SK-N-SH (cell line): ENCODE results near the gene MBP. TPM values are rescaled to one million over a fixed set of nuclear protein-coding genes. Genes with fewer than 3 reads are reported as not detected.

Experiments
- CTCF ChIA-PET: fragments of 300-600, 350-600 bp; formaldehyde crosslinking; extraction: SDS; loops from one replicate; lab custom pipeline; 2021; lab: Yijun Ruan, JAX
- POLR2A ChIA-PET: fragments of 350-600 bp; sonication (Branson Sonifier 250); formaldehyde crosslinking; extraction: SDS; loops from one replicate; lab custom pipeline; 2020; ENCODE audit warnings: antibody characterized with exemption, inconsistent platforms; lab: Yijun Ruan, JAX
- DNase-seq: peaks from one replicate; pipeline ENCODE4 v3.0.0; 2012
- H2AFZ ChIP-seq: fragments of 200-600 bp; sonication (generic); 2 replicates; pipeline ENCODE4 v1.8.1; 2016; ENCODE audit warnings: antibody characterized with exemption, mild to moderate bottlenecking, low read depth
- H3F3A ChIP-seq: fragments of 200-600 bp; sonication (generic); replicated peaks from 2 replicates; pipeline ENCODE3; 2016; ENCODE audit warnings: antibody characterized with exemption, mild to moderate bottlenecking; ENCODE audit not compliant: insufficient read depth
- H3K27ac ChIP-seq, 2 experiments: fragments of 200-500 bp in 1 of 2; fragments of 200-600 bp in 1 of 2; sonication (Bioruptor generic) in 1 of 2; sonication (generic), shearing (Covaris generic) in 1 of 2; 2 replicates each; pipeline versions ENCODE4 v1.5.1 to v1.6.1; 2014 to 2016; ENCODE audit warnings: low read depth in 2 of 2, inconsistent platforms in 1 of 2, low read length in 1 of 2, mild to moderate bottlenecking in 1 of 2, mixed read lengths in 1 of 2
- H3K27me3 ChIP-seq: fragments of 200-600 bp; sonication (generic), shearing (Covaris generic); 2 replicates; pipeline ENCODE4 v1.6.1; 2016; ENCODE audit warnings: mixed run types; ENCODE audit not compliant: insufficient read depth
- H3K36me3 ChIP-seq, 2 experiments: fragments of 200-500 bp in 1 of 2; fragments of 200-600 bp in 1 of 2; sonication (Bioruptor generic) in 1 of 2; sonication (generic) in 1 of 2; replicated peaks in 1 of 2; 2 replicates each; pipeline versions ENCODE3 to v1.5.1; 2014 to 2016; ENCODE audit warnings: low read length in 1 of 2, mild to moderate bottlenecking in 1 of 2; ENCODE audit not compliant: insufficient read depth in 2 of 2, control insufficient read depth in 1 of 2
- H3K4me1 ChIP-seq, 2 experiments: fragments of 200-500 bp in 1 of 2; fragments of 200-600 bp in 1 of 2; sonication (Bioruptor generic) in 1 of 2; sonication (generic), shearing (Covaris generic) in 1 of 2; 2 replicates each; pipeline versions ENCODE4 v1.5.1 to v1.6.1; 2014 to 2016; ENCODE audit warnings: low read depth in 1 of 2, low read length in 1 of 2, mixed run types in 1 of 2; ENCODE audit not compliant: insufficient read depth in 2 of 2, control insufficient read depth in 1 of 2
- H3K4me2 ChIP-seq: fragments of 200-600 bp; sonication (generic), shearing (Covaris generic); 2 replicates; pipeline ENCODE4 v1.6.1; 2017; ENCODE audit warnings: mixed run types
- H3K4me3 ChIP-seq, 2 experiments: fragments of 200-500 bp in 1 of 2; fragments of 200-600 bp in 1 of 2; sonication (Bioruptor generic) in 1 of 2; sonication (generic), shearing (Covaris generic) in 1 of 2; 2 replicates each; pipeline versions ENCODE4 v1.5.1 to v1.8.1; 2014 to 2016; ENCODE audit warnings: low read depth in 2 of 2, inconsistent platforms in 1 of 2, low read length in 1 of 2, mild to moderate bottlenecking in 1 of 2, mixed read lengths in 1 of 2, moderate library complexity in 1 of 2
- H3K79me2 ChIP-seq: fragments of 200-600 bp; sonication (generic); 2 replicates; pipeline ENCODE4 v1.8.1; 2017; ENCODE audit warnings: mild to moderate bottlenecking; ENCODE audit not compliant: insufficient read depth
- H3K9ac ChIP-seq: fragments of 200-600 bp; sonication (generic); 2 replicates; pipeline ENCODE4 v1.6.1; 2017; ENCODE audit warnings: mixed run types
- H3K9me2 ChIP-seq: fragments of 200-600 bp; sonication (generic); 2 replicates; pipeline ENCODE4 v1.6.1; 2017; ENCODE audit warnings: mixed run types
- H3K9me3 ChIP-seq: fragments of 200-600 bp; sonication (generic); 2 replicates; pipeline ENCODE4 v1.6.1; 2017; ENCODE audit warnings: mixed run types, mild to moderate bottlenecking, moderate library complexity
- H4K20me1 ChIP-seq: fragments of 200-600 bp; sonication (generic); 2 replicates; pipeline ENCODE4 v1.6.1; 2017; ENCODE audit warnings: mild to moderate bottlenecking, mixed run types; ENCODE audit not compliant: insufficient read depth
- EZH2phosphoT487 ChIP-seq: fragments of 200-600 bp; sonication (generic); IDR thresholded peaks from 2 replicates; pipeline ENCODE4 v1.6.1; 2017; ENCODE audit warnings: low read depth, mixed run types, mild to moderate bottlenecking, antibody characterized with exemption, moderate library complexity, borderline replicate concordance
- FOSL2 ChIP-seq: IDR thresholded peaks from 2 replicates; pipeline ENCODE4 v1.4.0; 2012; ENCODE audit warnings: low read depth, mild to moderate bottlenecking, moderate library complexity, borderline replicate concordance
- FOXM1 ChIP-seq: IDR thresholded peaks from 2 replicates; pipeline ENCODE4 v1.4.0; 2012; ENCODE audit warnings: low read depth, mild to moderate bottlenecking
- GABPA ChIP-seq: IDR thresholded peaks from 2 replicates; pipeline ENCODE4 v1.4.0; 2012; ENCODE audit warnings: low read depth, mild to moderate bottlenecking
- GATA2 ChIP-seq: sonication (generic); formaldehyde crosslinking; IDR thresholded peaks from 2 replicates; pipeline ENCODE4 v1.5.0; 2020; ENCODE audit warnings: mild to moderate bottlenecking, missing genetic modification reagents
- MEF2A ChIP-seq: IDR thresholded peaks from 2 replicates; pipeline ENCODE4 v1.4.0; 2012; ENCODE audit warnings: low read depth, borderline replicate concordance
- MXI1 ChIP-seq: IDR thresholded peaks from 2 replicates; pipeline ENCODE4 v1.6.1; 2012; ENCODE audit warnings: mild to moderate bottlenecking, low read depth, low read length, improper control_type of control experiment
- NFIC ChIP-seq: IDR thresholded peaks from 2 replicates; pipeline ENCODE4 v1.4.0; 2012; ENCODE audit warnings: borderline replicate concordance
- NRF1 ChIP-seq: IDR thresholded peaks from 2 replicates; pipeline ENCODE4 v1.6.1; 2012; ENCODE audit warnings: low read depth, mild to moderate bottlenecking, low read length
- RAD21 ChIP-seq: IDR thresholded peaks from 2 replicates; pipeline ENCODE4 v1.6.1; 2012; ENCODE audit warnings: mild to moderate bottlenecking, low read length
- RCOR1 ChIP-seq: fragments of 150-350 bp; IDR thresholded peaks from 2 replicates; pipeline ENCODE4 v1.6.1; 2017; ENCODE audit warnings: antibody characterized with exemption, low read length
- SIN3A ChIP-seq: IDR thresholded peaks from 2 replicates; pipeline ENCODE4 v1.6.1; 2012; ENCODE audit warnings: low read depth, mild to moderate bottlenecking, low read length, moderate library complexity, borderline replicate concordance
- SMC3 ChIP-seq: IDR thresholded peaks from 2 replicates; pipeline ENCODE4 v1.6.1; 2012; ENCODE audit warnings: low read depth, low read length, improper control_type of control experiment
- TAF1 ChIP-seq: IDR thresholded peaks from 2 replicates; pipeline ENCODE4 v1.6.1; 2012; ENCODE audit warnings: low read depth, mild to moderate bottlenecking, low read length, moderate library complexity, borderline replicate concordance
- YY1 ChIP-seq: IDR thresholded peaks from 2 replicates; pipeline ENCODE4 v1.4.0; 2012; ENCODE audit warnings: low read depth, mild to moderate bottlenecking
- WGBS: methylation state at CpG from one replicate; pipeline ENCODE4 v1.1.6; 2017; ENCODE audit warnings: low lambda C conversion rate; 5-methylcytosine and 5-hydroxymethylcytosine counted together
- polyA plus RNA-seq, 3 experiments: library from polyadenylated mRNA; depleted of rRNA; stranded (reverse); fragments of >200 nt; gene quantifications; 2 replicates each; pipeline ENCODE4 v1.2.3, GENCODE V29; 2012
- TF ChIP-seq, protein P1 (sequence below): fragments of 150-350 bp; IDR thresholded peaks from 2 replicates; pipeline ENCODE4 v1.6.1; 2017; ENCODE audit warnings: antibody characterized with exemption, low read length, low read depth, borderline replicate concordance
- TF ChIP-seq, protein P2 (sequence below): fragments of 200-600 bp; sonication (generic); IDR thresholded peaks from 2 replicates; pipeline ENCODE4 v1.6.1; 2017; ENCODE audit warnings: antibody characterized with exemption, mild to moderate bottlenecking, moderate library complexity
- TF ChIP-seq, protein P3 (sequence below): IDR thresholded peaks from 2 replicates; pipeline ENCODE4 v1.4.0; 2012; ENCODE audit warnings: low read depth, borderline replicate concordance
- TF ChIP-seq, protein P4 (sequence below): IDR thresholded peaks from 2 replicates; pipeline ENCODE4 v1.4.0; 2012; ENCODE audit warnings: low read depth

The MBP gene
- polyA plus RNA-seq, 1 of the 3 experiments (the other 2 are of a cell fraction) = 1.6 TPM

DNA sequence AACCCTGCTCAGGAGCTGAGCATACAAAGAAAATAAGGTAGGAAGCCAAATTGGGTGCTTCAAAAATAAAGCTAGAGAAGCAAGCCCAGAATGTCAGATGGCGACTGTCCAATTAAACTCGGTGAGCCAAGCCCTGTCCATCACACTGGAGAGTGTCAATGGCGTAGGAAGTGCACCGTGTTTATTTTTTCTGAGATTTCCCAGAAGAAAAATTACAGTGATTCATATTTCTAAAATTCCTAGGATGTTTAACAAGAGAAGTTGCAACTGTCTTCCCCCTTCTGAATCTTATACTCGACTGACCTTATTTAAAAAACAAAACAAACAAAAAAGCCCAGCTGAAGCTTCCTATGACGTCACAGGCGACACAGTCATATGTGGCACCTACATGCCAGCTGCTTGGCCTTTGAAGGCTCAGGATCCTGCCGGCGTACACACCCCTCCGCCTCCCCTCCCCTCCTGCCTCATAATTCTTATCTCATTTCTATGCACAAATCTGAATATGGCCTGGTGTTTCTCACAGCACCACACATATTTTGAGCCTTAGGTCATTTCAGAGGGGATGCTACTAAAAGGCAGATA lies 60.8 kb downstream of the MBP start (continued):
- TF ChIP-seq, protein P1, sequence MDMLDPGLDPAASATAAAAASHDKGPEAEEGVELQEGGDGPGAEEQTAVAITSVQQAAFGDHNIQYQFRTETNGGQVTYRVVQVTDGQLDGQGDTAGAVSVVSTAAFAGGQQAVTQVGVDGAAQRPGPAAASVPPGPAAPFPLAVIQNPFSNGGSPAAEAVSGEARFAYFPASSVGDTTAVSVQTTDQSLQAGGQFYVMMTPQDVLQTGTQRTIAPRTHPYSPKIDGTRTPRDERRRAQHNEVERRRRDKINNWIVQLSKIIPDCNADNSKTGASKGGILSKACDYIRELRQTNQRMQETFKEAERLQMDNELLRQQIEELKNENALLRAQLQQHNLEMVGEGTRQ = no peak
- TF ChIP-seq RAD21 (no peak), NRF1 (no peak), RCOR1 (no peak), EZH2phosphoT487 (no peak), YY1 (no peak)
- TF ChIP-seq, protein P2, sequence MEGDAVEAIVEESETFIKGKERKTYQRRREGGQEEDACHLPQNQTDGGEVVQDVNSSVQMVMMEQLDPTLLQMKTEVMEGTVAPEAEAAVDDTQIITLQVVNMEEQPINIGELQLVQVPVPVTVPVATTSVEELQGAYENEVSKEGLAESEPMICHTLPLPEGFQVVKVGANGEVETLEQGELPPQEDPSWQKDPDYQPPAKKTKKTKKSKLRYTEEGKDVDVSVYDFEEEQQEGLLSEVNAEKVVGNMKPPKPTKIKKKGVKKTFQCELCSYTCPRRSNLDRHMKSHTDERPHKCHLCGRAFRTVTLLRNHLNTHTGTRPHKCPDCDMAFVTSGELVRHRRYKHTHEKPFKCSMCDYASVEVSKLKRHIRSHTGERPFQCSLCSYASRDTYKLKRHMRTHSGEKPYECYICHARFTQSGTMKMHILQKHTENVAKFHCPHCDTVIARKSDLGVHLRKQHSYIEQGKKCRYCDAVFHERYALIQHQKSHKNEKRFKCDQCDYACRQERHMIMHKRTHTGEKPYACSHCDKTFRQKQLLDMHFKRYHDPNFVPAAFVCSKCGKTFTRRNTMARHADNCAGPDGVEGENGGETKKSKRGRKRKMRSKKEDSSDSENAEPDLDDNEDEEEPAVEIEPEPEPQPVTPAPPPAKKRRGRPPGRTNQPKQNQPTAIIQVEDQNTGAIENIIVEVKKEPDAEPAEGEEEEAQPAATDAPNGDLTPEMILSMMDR = no peak

DNA sequence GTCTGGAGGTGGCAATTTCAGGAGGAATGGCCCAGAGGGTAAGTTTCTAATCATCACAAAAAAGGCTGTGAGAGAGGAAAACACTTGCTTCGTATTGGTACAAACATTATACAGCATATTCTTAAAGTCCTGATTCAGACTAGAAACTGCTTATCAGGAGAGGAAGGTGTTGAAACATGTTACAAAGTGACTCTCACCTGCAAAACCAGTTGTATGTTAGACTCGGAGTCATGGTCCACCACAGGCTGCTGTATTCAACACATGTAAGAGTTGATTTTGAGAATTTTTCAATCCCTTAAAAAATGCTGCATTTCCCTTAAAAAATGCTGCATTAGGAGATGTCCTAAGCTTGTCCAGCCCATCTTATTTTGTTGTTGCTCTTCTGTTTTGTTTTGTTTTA lies 61.5 kb downstream of the MBP start:
- H3K4me2 ChIP-seq = peak overlapping the region; percentile 47; the same call in 1 of the 2 replicates
- peaks cover 28% of the 10 kb centered on the region for H3F3A ChIP-seq
- no peaks in the 10 kb centered on the region for H3K9me2 ChIP-seq
- H3K9me3 ChIP-seq = no peaks in the 10 kb centered on the region
- CTCF ChIA-PET = no interaction called here
- no peaks in the 10 kb centered on the region for H4K20me1 ChIP-seq
- H3K4me3 ChIP-seq = no peak overlapping the region
- no peaks in the 10 kb centered on the region for H3K27me3 ChIP-seq
- peaks cover 3 to 28% of the 10 kb centered on the region in 2 experiments for H3K4me1 ChIP-seq
- no peak overlapping the region for H3K9ac ChIP-seq
- no peaks in the 10 kb centered on the region for H3K36me3 ChIP-seq
- POLR2A ChIA-PET = no interaction called here
- WGBS = 89% methylated on average over 2 of the region's 2 CpGs
- peak overlapping the region; percentile 50 to 66; a peak in 3 of 4 replicates for H3K27ac ChIP-seq
- no peak for DNase-seq
- no peak overlapping the region for H2AFZ ChIP-seq
- no peaks in the 10 kb centered on the region for H3K79me2 ChIP-seq
- TF ChIP-seq NFIC (no peak), MEF2A (no peak), SIN3A (no peak), GABPA (no peak), FOXM1 (no peak), FOSL2 (no peak), MXI1 (no peak), SMC3 (no peak), TAF1 (no peak), RCOR1 (no peak), NRF1 (no peak), EZH2phosphoT487 (no peak), GATA2 (CRISPR knock-in tag) (no peak), YY1 (no peak)
- TF ChIP-seq, protein P1 = no peak
- TF ChIP-seq, protein P3, sequence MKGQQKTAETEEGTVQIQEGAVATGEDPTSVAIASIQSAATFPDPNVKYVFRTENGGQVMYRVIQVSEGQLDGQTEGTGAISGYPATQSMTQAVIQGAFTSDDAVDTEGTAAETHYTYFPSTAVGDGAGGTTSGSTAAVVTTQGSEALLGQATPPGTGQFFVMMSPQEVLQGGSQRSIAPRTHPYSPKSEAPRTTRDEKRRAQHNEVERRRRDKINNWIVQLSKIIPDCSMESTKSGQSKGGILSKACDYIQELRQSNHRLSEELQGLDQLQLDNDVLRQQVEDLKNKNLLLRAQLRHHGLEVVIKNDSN = no peak
- TF ChIP-seq, protein P4, sequence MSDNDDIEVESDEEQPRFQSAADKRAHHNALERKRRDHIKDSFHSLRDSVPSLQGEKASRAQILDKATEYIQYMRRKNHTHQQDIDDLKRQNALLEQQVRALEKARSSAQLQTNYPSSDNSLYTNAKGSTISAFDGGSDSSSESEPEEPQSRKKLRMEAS = no peak
